ENCODE data around the gene ACKR4. TPM values are rescaled to one million over a fixed set of nuclear protein-coding genes. Genes with fewer than 3 reads are reported as not detected.

The ACKR4 gene
- total and polyA plus RNA-seq, 2 experiments from 2014 or later, result 0.26 TPM; not detected in 1

DNA sequence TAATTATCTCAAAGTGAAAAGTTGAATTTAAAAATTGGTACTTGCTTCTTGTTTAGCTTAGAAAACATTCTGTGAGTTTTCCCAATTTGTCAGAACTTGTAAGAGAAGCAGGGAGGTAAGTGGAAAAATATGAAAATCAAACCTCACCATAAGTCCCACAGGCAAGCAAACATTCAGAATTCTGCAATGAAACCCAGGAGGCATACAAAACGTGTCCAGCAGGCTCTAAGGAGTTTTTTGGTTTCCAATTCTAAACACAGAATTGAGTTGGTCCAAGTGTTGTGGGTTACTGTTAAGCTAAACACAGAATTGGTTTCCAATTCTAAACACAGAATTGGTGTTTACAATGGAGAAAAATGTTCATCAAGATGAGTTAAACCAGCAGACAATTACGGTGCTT lies 27.1 kb upstream of the ACKR4 start (continued):
- TF ChIP-seq NANOG (IDR thresholded peaks at IDR 0.05; ENCODE audit: borderline replicate concordance), result no peak
- no peak for TF ChIP-seq EZH2 (IDR thresholded peaks at IDR 0.05; ENCODE audit: low read depth, unreplicated experiment)
- TF ChIP-seq POLR2AphosphoS5 (IDR thresholded peaks at IDR 0.05; ENCODE audit: low read depth), result no peak
- no peak for TF ChIP-seq CREB1 (CRISPR knock-in tag; IDR thresholded peaks at IDR 0.05; ENCODE audit: low read depth)
- no peak for TF ChIP-seq JUNB (IDR thresholded peaks at IDR 0.05; ENCODE audit: unreplicated experiment)
- no peak for TF ChIP-seq CTCF (conservative IDR thresholded peaks at IDR 0.05; ENCODE audit: low read depth in 2 of 2)
- TF ChIP-seq, protein P1, sequence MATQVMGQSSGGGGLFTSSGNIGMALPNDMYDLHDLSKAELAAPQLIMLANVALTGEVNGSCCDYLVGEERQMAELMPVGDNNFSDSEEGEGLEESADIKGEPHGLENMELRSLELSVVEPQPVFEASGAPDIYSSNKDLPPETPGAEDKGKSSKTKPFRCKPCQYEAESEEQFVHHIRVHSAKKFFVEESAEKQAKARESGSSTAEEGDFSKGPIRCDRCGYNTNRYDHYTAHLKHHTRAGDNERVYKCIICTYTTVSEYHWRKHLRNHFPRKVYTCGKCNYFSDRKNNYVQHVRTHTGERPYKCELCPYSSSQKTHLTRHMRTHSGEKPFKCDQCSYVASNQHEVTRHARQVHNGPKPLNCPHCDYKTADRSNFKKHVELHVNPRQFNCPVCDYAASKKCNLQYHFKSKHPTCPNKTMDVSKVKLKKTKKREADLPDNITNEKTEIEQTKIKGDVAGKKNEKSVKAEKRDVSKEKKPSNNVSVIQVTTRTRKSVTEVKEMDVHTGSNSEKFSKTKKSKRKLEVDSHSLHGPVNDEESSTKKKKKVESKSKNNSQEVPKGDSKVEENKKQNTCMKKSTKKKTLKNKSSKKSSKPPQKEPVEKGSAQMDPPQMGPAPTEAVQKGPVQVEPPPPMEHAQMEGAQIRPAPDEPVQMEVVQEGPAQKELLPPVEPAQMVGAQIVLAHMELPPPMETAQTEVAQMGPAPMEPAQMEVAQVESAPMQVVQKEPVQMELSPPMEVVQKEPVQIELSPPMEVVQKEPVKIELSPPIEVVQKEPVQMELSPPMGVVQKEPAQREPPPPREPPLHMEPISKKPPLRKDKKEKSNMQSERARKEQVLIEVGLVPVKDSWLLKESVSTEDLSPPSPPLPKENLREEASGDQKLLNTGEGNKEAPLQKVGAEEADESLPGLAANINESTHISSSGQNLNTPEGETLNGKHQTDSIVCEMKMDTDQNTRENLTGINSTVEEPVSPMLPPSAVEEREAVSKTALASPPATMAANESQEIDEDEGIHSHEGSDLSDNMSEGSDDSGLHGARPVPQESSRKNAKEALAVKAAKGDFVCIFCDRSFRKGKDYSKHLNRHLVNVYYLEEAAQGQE (IDR thresholded peaks at IDR 0.05; ENCODE audit: unreplicated experiment), result no peak
- TF ChIP-seq STAT1 (IDR thresholded peaks at IDR 0.05; ENCODE audit: unreplicated experiment), result no peak

- no peak for ATAC-seq
- no peaks in the 10 kb centered on the region for H3K9me2 ChIP-seq (ENCODE audit: insufficient read depth)
- H3F3A ChIP-seq (replicated peaks; ENCODE audit: low read depth), result no peaks in the 10 kb centered on the region
- Mint-ChIP-seq H3K36me3 (ENCODE audit: low read depth) (peaks cover 11% of the 10 kb centered on the region; the same call in 2 of the 3 replicates), H3K4me3 (no peak overlapping the region), H3K4me1 (no peaks in the 10 kb centered on the region), H3K27me3 (ENCODE audit: insufficient read depth, low read depth, poor library complexity) (no peaks in the 10 kb centered on the region), H3K9me3 (peaks cover 4% of the 10 kb centered on the region; the same call in 1 of the 3 replicates), H3K27ac (no peak overlapping the region)
- H3K4me2 ChIP-seq, result no peak overlapping the region
- no peak overlapping the region for H3K27ac ChIP-seq (ENCODE audit: low read depth)
- H3K4me1 ChIP-seq (ENCODE audit: insufficient read depth), result no peaks in the 10 kb centered on the region
- no peak overlapping the region for H2AFZ ChIP-seq
- H3K27me3 ChIP-seq (ENCODE audit: insufficient read depth), result no peaks in the 10 kb centered on the region
- H3K79me2 ChIP-seq (replicated peaks; ENCODE audit: insufficient read depth), result no peaks in the 10 kb centered on the region
- DNase-seq (ENCODE audit: low spot score), result no peak
- no peaks in the 10 kb centered on the region for H4K20me1 ChIP-seq (replicated peaks; ENCODE audit: insufficient read depth)
- no peaks in the 10 kb centered on the region for H3K36me3 ChIP-seq (ENCODE audit: insufficient read depth)
- no peak overlapping the region for H3K4me3 ChIP-seq
- TF ChIP-seq, protein P1 (IDR thresholded peaks at IDR 0.05; ENCODE audit: unreplicated experiment), result no peak
- TF ChIP-seq ZNF114 (CRISPR knock-in tag; IDR thresholded peaks at IDR 0.05) (no peak), JUNB (IDR thresholded peaks at IDR 0.05; ENCODE audit: unreplicated experiment) (no peak), ZNF331 (CRISPR knock-in tag; IDR thresholded peaks at IDR 0.05; ENCODE audit: low read depth) (no peak), EZH2phosphoT487 (IDR thresholded peaks at IDR 0.05; ENCODE audit: unreplicated experiment) (no peak)
Measured at GRCh38 chr3:132573797-132574211, 23.3 kb upstream of the ACKR4 start.
